A549 (cell line): Measurements from ENCODE around the gene SACM1L.

Experiments used
- CEBPB ChIP-seq, 2 experiments: fragments of >200 bp in 1 of 2; sonication (Bioruptor Twin) in 1 of 2; formaldehyde crosslinking in 1 of 2; IDR thresholded peaks; 2 replicates each; pipeline ENCODE4 v1.6.1; 2012 to 2016
- CTCF ChIP-seq: fragments of >200 bp; sonication (Bioruptor Twin); formaldehyde crosslinking; IDR thresholded peaks from 3 replicates; pipeline ENCODE4 v1.5.1; 2016
- KDM1A ChIP-seq: fragments of 200-600 bp; sonication (generic); IDR thresholded peaks from 2 replicates; pipeline ENCODE4 v1.6.1; 2016; ENCODE audit warnings: low read depth, mild to moderate bottlenecking
- KDM5A ChIP-seq: fragments of 200-600 bp; sonication (generic); IDR thresholded peaks from 2 replicates; pipeline ENCODE4 v1.6.1; 2016; ENCODE audit warnings: antibody characterized with exemption, mild to moderate bottlenecking
- POLR2A ChIP-seq: IDR thresholded peaks from 2 replicates; pipeline ENCODE4 v1.6.1; 2012; ENCODE audit warnings: mild to moderate bottlenecking, low read length
- RARB ChIP-seq: fragments of 250-450 bp; sonication (Bioruptor Pico); IDR thresholded peaks from 2 replicates; pipeline ENCODE4 v1.8.0; 2021; ENCODE audit warnings: mild to moderate bottlenecking, moderate library complexity
- USF2 ChIP-seq: fragments of 450-650 bp; IDR thresholded peaks from 2 replicates; pipeline ENCODE4 v1.6.1; 2014; ENCODE audit warnings: antibody characterized with exemption
- ZFP36 ChIP-seq: fragments of 450-650 bp; IDR thresholded peaks from 2 replicates; pipeline ENCODE4 v1.6.1; 2014; ENCODE audit warnings: borderline replicate concordance; ENCODE audit not compliant: partially characterized antibody
- ZSCAN20 ChIP-seq: fragments of 250-450 bp; sonication (Bioruptor Pico); IDR thresholded peaks from 2 replicates; pipeline ENCODE4 v1.8.0; 2022; ENCODE audit warnings: mild to moderate bottlenecking, moderate library complexity

DNA sequence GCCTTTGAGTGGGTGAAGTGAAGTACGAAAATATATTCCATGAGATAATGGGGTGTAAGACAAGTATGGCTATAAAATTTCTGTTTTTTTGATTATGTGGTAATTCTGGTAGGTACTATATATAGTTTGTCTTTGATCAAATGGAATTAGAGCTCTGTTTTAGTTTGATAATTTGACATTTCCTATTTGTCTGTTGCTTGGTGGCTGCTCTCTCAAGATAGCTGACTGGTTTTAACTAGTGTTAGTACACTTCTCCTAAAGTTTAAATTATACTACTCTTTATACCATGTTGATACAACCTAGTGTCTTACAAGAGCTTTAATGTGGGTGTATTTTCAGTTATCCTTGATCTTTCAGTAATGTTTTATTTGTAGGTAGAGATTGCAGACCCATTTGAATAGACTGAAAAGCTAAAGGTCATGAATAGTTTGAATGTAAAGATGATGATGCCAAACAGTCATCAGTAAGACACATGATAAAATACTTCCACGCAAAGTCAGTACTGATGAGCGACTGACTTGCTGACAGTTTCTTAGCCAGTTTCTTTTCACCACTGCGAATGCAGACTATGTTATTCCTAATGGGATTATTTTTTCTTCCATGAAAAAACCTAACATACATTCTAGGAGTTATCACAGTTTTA is 15.2 kb downstream of the SACM1L start:
- TF ChIP-seq POLR2A (no peak), CTCF (no peak), CEBPB (IDR thresholded peaks at IDR 0.05) (no peak), KDM1A (no peak), RARB (CRISPR knock-in tag) (no peak), ZFP36 (no peak), ZSCAN20 (CRISPR knock-in tag) (no peak), USF2 (no peak), KDM5A (no peak)
